Rectal smooth muscle tissue (tissue), 1 donor: ENCODE measurements around the gene UBE2A.

Experiments
- H3K27ac ChIP-seq: one replicate; pipeline ENCODE4 v1.7.0; 2013; ENCODE audit warnings: low read depth, low read length, inconsistent platforms
- H3K27me3 ChIP-seq: one replicate; pipeline ENCODE4 v1.7.0; 2013; ENCODE audit warnings: low read length; ENCODE audit not compliant: control insufficient read depth, insufficient read depth
- H3K36me3 ChIP-seq: one replicate; pipeline ENCODE4 v1.7.0; 2013; ENCODE audit warnings: low read length; ENCODE audit not compliant: control insufficient read depth, insufficient read depth
- H3K4me1 ChIP-seq: one replicate; pipeline ENCODE4 v1.7.0; 2013; ENCODE audit warnings: low read length; ENCODE audit not compliant: control insufficient read depth, insufficient read depth
- H3K4me3 ChIP-seq: one replicate; pipeline ENCODE4 v1.7.0; 2013; ENCODE audit warnings: low read length
- H3K9ac ChIP-seq: one replicate; pipeline ENCODE4 v1.7.0; 2013; ENCODE audit warnings: low read length

Gene UBE2A

GRCh38 chrX:119574394-119575266 lies at the start of gene UBE2A:
UBE2A (plus strand) TSS chrX:119574563; CDS start chrX:119574712, 149 bp downstream.
- Histone ChIP-seq H3K9ac (peak within 1 kb of the TSS; percentile 71), H3K4me3 (peak within 1 kb of the TSS; percentile 69), H3K27me3 (no peaks in the 10 kb centered on the region), H3K4me1 (peaks cover 5% of the 10 kb centered on the region), H3K27ac (peak within 1 kb of the TSS; percentile 91), H3K36me3 (no peaks in the 10 kb centered on the region)

- H3K4me1 ChIP-seq = no peaks in the 10 kb centered on the region
- H3K27me3 ChIP-seq = no peaks in the 10 kb centered on the region
- no peak overlapping the region for H3K27ac ChIP-seq
- H3K4me3 ChIP-seq = no peak overlapping the region
- H3K36me3 ChIP-seq = no peaks in the 10 kb centered on the region
- H3K9ac ChIP-seq = no peak overlapping the region
Measured at GRCh38 chrX:119529345-119530276, 44.8 kb upstream of the UBE2A start.

GRCh38 chrX:119537487-119537886 lies 36.9 kb upstream of the UBE2A start:
- H3K4me1 ChIP-seq = no peaks in the 10 kb centered on the region
- H3K4me3 ChIP-seq = no peak overlapping the region
- no peaks in the 10 kb centered on the region for H3K27me3 ChIP-seq
- H3K9ac ChIP-seq = no peak overlapping the region
- H3K27ac ChIP-seq = no peak overlapping the region
- H3K36me3 ChIP-seq = peaks cover 3% of the 10 kb centered on the region

GRCh38 chrX:119539872-119540271 lies 34.5 kb upstream of the UBE2A start:
- Histone ChIP-seq H3K36me3 (peaks cover 3% of the 10 kb centered on the region), H3K9ac (no peak overlapping the region), H3K27ac (no peak overlapping the region), H3K4me3 (no peak overlapping the region), H3K4me1 (no peaks in the 10 kb centered on the region), H3K27me3 (no peaks in the 10 kb centered on the region)

GRCh38 chrX:119541188-119541587 lies 33.2 kb upstream of the UBE2A start:
- H3K4me3 ChIP-seq = no peak overlapping the region
- no peak overlapping the region for H3K9ac ChIP-seq
- H3K27me3 ChIP-seq = no peaks in the 10 kb centered on the region
- H3K4me1 ChIP-seq = no peaks in the 10 kb centered on the region
- H3K36me3 ChIP-seq = peaks cover 3% of the 10 kb centered on the region
- no peak overlapping the region for H3K27ac ChIP-seq

- no peaks in the 10 kb centered on the region for H3K4me1 ChIP-seq
- no peak overlapping the region for H3K9ac ChIP-seq
- H3K36me3 ChIP-seq = no peaks in the 10 kb centered on the region
- H3K27me3 ChIP-seq = no peaks in the 10 kb centered on the region
- H3K27ac ChIP-seq = no peak overlapping the region
- H3K4me3 ChIP-seq = no peak overlapping the region
Measured at GRCh38 chrX:119549327-119550016, 24.9 kb upstream of the UBE2A start.

- no peak overlapping the region for H3K27ac ChIP-seq
- H3K9ac ChIP-seq = no peak overlapping the region
- H3K27me3 ChIP-seq = no peaks in the 10 kb centered on the region
- H3K36me3 ChIP-seq = peaks cover 2% of the 10 kb centered on the region
- no peak overlapping the region for H3K4me3 ChIP-seq
- H3K4me1 ChIP-seq = no peaks in the 10 kb centered on the region
Measured at GRCh38 chrX:119552508-119552907, 21.9 kb upstream of the UBE2A start.

GRCh38 chrX:119565107-119565663 lies 9.2 kb upstream of the UBE2A start, which contains the start of gene STEEP1:
STEEP1 (minus strand) TSS chrX:119565409; CDS start chrX:119565355, 54 bp downstream.
- Histone ChIP-seq H3K36me3 (peaks cover 2% of the 10 kb centered on the region), H3K4me3 (peak within 1 kb of the TSS; percentile 71), H3K9ac (no peak within 1 kb of the TSS), H3K27ac (peak within 1 kb of the TSS; percentile 61), H3K4me1 (no peaks in the 10 kb centered on the region), H3K27me3 (no peaks in the 10 kb centered on the region)

- no peak overlapping the region for H3K4me3 ChIP-seq
- no peaks in the 10 kb centered on the region for H3K27me3 ChIP-seq
- H3K36me3 ChIP-seq = no peaks in the 10 kb centered on the region
- H3K9ac ChIP-seq = no peak overlapping the region
- H3K4me1 ChIP-seq = peaks cover 5% of the 10 kb centered on the region
- H3K27ac ChIP-seq = no peak overlapping the region
Measured at GRCh38 chrX:119570351-119570835, 4.0 kb upstream of the UBE2A start.

GRCh38 chrX:119573222-119573621 lies 1.1 kb upstream of the UBE2A start:
- H3K27ac ChIP-seq = peak overlapping the region; percentile 91
- H3K36me3 ChIP-seq = no peaks in the 10 kb centered on the region
- H3K9ac ChIP-seq = no peak overlapping the region
- no peaks in the 10 kb centered on the region for H3K27me3 ChIP-seq
- H3K4me1 ChIP-seq = peaks cover 5% of the 10 kb centered on the region
- H3K4me3 ChIP-seq = peak overlapping the region; percentile 69

- H3K27ac ChIP-seq = peak overlapping the region; percentile 91
- H3K36me3 ChIP-seq = no peaks in the 10 kb centered on the region
- H3K27me3 ChIP-seq = no peaks in the 10 kb centered on the region
- H3K9ac ChIP-seq = peak overlapping the region; percentile 71
- peak overlapping the region; percentile 69 for H3K4me3 ChIP-seq
- peaks cover 5% of the 10 kb centered on the region for H3K4me1 ChIP-seq
Measured at GRCh38 chrX:119573840-119574393, 446 bp upstream of the UBE2A start.
